ENCODE results near the gene PCDHB1. TPM values are rescaled to one million over a fixed set of nuclear protein-coding genes. Genes with fewer than 3 reads are reported as not detected.
"Not testable (repeated sequence)": the region's sequence is repeated elsewhere in the genome, so short reads cannot be mapped to it uniquely, and the experiment has no call there.

The PCDHB1 gene
- total RNA-seq, 1 donor from 2014 or later = not detected

GRCh38 chr5:141084487-141084989, 33.4 kb downstream of the PCDHB1 start:
- Histone ChIP-seq H3K27me3 (ENCODE audit: control insufficient read depth, insufficient read depth, low read length) (no peaks in the 10 kb centered on the region), H3K4me3 (ENCODE audit: low read depth, low read length) (peak overlapping the region; percentile 33), H3K36me3 (ENCODE audit: control insufficient read depth, insufficient read depth, low read length) (no peaks in the 10 kb centered on the region)
- peak; percentile 46 for DNase-seq (ENCODE audit: low read depth)
- no peak for FAIRE-seq
- peak; percentile 56 for TF ChIP-seq CTCF (IDR thresholded peaks at IDR 0.05; ENCODE audit: insufficient read depth, low read length, severe bottlenecking)

GRCh38 chr5:141094481-141095262, 43.5 kb downstream of the PCDHB1 start, which contains the start of gene PCDHB2:
PCDHB2 (plus strand) TSS chr5:141094615; CDS start chr5:141094791, 176 bp downstream.
- H3K4me3 ChIP-seq (ENCODE audit: low read depth, low read length) = peak within 1 kb of the TSS; percentile 24
- no peaks in the 10 kb centered on the region for H3K36me3 ChIP-seq (ENCODE audit: control insufficient read depth, insufficient read depth, low read length)
- DNase-seq (ENCODE audit: low read depth) (peak; percentile 15), FAIRE-seq (no peak)
- peak; percentile 15 for TF ChIP-seq CTCF (IDR thresholded peaks at IDR 0.05; ENCODE audit: insufficient read depth, low read length, severe bottlenecking)
- H3K27me3 ChIP-seq (ENCODE audit: control insufficient read depth, insufficient read depth, low read length) = no peaks in the 10 kb centered on the region

DNA sequence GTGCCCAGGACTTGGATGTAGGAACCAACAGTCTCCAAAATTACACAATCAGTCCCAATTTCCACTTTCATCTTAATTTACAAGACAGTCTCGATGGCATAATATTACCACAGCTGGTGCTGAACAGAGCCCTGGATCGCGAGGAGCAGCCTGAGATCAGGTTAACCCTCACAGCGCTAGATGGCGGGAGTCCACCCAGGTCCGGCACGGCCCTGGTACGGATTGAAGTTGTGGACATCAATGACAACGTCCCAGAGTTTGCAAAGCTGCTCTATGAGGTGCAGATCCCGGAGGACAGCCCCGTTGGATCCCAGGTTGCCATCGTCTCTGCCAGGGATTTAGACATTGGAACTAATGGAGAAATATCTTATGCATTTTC, 44.1 kb downstream of the PCDHB1 start:
- TF ChIP-seq CTCF (IDR thresholded peaks at IDR 0.05; ENCODE audit: insufficient read depth, low read length, severe bottlenecking) = no peak
- FAIRE-seq (no peak), DNase-seq (ENCODE audit: low read depth) (no peak)
- Histone ChIP-seq H3K4me3 (ENCODE audit: low read depth, low read length) (no peak overlapping the region), H3K36me3 (ENCODE audit: control insufficient read depth, insufficient read depth, low read length) (no peaks in the 10 kb centered on the region), H3K27me3 (ENCODE audit: control insufficient read depth, insufficient read depth, low read length) (no peaks in the 10 kb centered on the region)

GRCh38 chr5:141096181-141096580, 45.0 kb downstream of the PCDHB1 start:
- not testable (repeated sequence) for FAIRE-seq; DNase-seq (ENCODE audit: low read depth)

GRCh38 chr5:141096586-141096985, 45.4 kb downstream of the PCDHB1 start:
- not testable (repeated sequence) for DNase-seq (ENCODE audit: low read depth); H3K4me3 ChIP-seq (ENCODE audit: low read depth, low read length); H3K27me3 ChIP-seq (ENCODE audit: control insufficient read depth, insufficient read depth, low read length); FAIRE-seq; H3K36me3 ChIP-seq (ENCODE audit: control insufficient read depth, insufficient read depth, low read length)

More at GRCh38 chr5:141096181-141096580, 45.0 kb downstream of the PCDHB1 start:
- H3K27me3 ChIP-seq (ENCODE audit: control insufficient read depth, insufficient read depth, low read length); H3K4me3 ChIP-seq (ENCODE audit: low read depth, low read length); H3K36me3 ChIP-seq (ENCODE audit: control insufficient read depth, insufficient read depth, low read length): not testable (repeated sequence)

GRCh38 chr5:141100243-141100805, 49.1 kb downstream of the PCDHB1 start, which contains the start of gene PCDHB3:
PCDHB3 (plus strand) TSS chr5:141100473; CDS start chr5:141100650, 177 bp downstream.
- peak; percentile 31 for TF ChIP-seq CTCF (IDR thresholded peaks at IDR 0.05; ENCODE audit: insufficient read depth, low read length, severe bottlenecking)
- Histone ChIP-seq H3K36me3 (ENCODE audit: control insufficient read depth, insufficient read depth, low read length) (no peaks in the 10 kb centered on the region), H3K27me3 (ENCODE audit: control insufficient read depth, insufficient read depth, low read length) (no peaks in the 10 kb centered on the region), H3K4me3 (ENCODE audit: low read depth, low read length) (no peak within 1 kb of the TSS)
- DNase-seq (ENCODE audit: low read depth) = peak; percentile 15
- FAIRE-seq = peak; percentile 62
